Peyer's patch (tissue), 4 donors: Measurements from ENCODE around the gene VTI1A.

Experiments
- POLR2A ChIP-seq, 2 donors: fragments of 450-650 bp; IDR thresholded peaks; one replicate each; pipeline ENCODE4 v1.5.1; 2017; ENCODE audit warnings: antibody characterized with exemption in 2 of 2, mild to moderate bottlenecking in 2 of 2, moderate library complexity in 2 of 2
- TF ChIP-seq, protein P1 (sequence below), 6 experiments: fragments of 450-650 bp in 4 of 6; fragments of 200-600 bp in 2 of 6; sonication (generic) in 1 of 6; IDR thresholded peaks; one replicate each; pipeline ENCODE4 v1.5.1; 2017 to 2019; ENCODE audit warnings: antibody characterized with exemption in 6 of 6, mild to moderate bottlenecking in 3 of 6, moderate library complexity in 1 of 6

DNA sequence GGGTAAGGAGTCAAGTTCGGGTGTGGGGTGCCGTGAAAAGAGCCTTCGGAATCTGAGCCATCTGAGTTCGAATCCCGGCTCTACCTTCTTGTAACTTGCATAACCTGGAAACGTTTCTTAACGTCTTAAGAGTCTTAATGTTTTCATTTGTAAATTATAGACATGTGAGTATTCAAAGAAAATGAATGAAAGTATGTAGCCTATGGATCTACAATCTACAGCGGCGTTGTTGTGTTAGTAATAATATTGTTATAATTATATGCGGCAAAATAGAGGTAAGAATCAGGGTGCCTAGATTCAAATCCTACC, 559 bp downstream of the VTI1A start:
- TF ChIP-seq, protein P1, sequence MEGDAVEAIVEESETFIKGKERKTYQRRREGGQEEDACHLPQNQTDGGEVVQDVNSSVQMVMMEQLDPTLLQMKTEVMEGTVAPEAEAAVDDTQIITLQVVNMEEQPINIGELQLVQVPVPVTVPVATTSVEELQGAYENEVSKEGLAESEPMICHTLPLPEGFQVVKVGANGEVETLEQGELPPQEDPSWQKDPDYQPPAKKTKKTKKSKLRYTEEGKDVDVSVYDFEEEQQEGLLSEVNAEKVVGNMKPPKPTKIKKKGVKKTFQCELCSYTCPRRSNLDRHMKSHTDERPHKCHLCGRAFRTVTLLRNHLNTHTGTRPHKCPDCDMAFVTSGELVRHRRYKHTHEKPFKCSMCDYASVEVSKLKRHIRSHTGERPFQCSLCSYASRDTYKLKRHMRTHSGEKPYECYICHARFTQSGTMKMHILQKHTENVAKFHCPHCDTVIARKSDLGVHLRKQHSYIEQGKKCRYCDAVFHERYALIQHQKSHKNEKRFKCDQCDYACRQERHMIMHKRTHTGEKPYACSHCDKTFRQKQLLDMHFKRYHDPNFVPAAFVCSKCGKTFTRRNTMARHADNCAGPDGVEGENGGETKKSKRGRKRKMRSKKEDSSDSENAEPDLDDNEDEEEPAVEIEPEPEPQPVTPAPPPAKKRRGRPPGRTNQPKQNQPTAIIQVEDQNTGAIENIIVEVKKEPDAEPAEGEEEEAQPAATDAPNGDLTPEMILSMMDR (IDR thresholded peaks at IDR 0.05): no peak
- TF ChIP-seq POLR2A (IDR thresholded peaks at IDR 0.05): no peak
